HFFc6 (cell line): ENCODE results near the gene ZMAT2. TPM values are rescaled to one million over a fixed set of nuclear protein-coding genes. Genes with fewer than 3 reads are reported as not detected.

Experiments used
- DNase-seq: peaks from one replicate; pipeline ENCODE4 v3.0.0-alpha.2; 2018
- H3K27ac Mint-ChIP-seq: 2 replicates; pipeline ENCODE4 v1.8.0; 2020; ENCODE audit warnings: mild to moderate bottlenecking, mixed read lengths
- H3K27me3 Mint-ChIP-seq: 2 replicates; pipeline ENCODE4 v1.8.0; 2021; ENCODE audit warnings: mild to moderate bottlenecking, moderate library complexity, mixed read lengths; ENCODE audit not compliant: insufficient read depth
- H3K36me3 Mint-ChIP-seq: 2 replicates; pipeline ENCODE4 v1.8.0; 2021; ENCODE audit warnings: low read depth, mixed read lengths
- H3K4me1 Mint-ChIP-seq: 2 replicates; pipeline ENCODE4 v1.8.0; 2020; ENCODE audit warnings: low read depth, mixed read lengths
- H3K4me3 Mint-ChIP-seq: 2 replicates; pipeline ENCODE4 v1.8.0; 2020; ENCODE audit warnings: mild to moderate bottlenecking, moderate library complexity, mixed read lengths
- H3K9me3 Mint-ChIP-seq: 2 replicates; pipeline ENCODE4 v1.8.0; 2020; ENCODE audit warnings: mild to moderate bottlenecking, mixed read lengths
- total RNA-seq, 6 experiments: library from RNA; stranded (reverse); fragmentation: NEBNext Ultra II Directional; extraction: Animal tissue kit (Norgen Biotek cat#: 25700); gene quantifications; 2 replicates in 1 of 6; 3 replicates in 5 of 6; pipeline ENCODE4 v1.2.3, GENCODE V29; 2021
- TF ChIP-seq, protein P1 (sequence below): fragments of 200-600 bp; sonication (generic); IDR thresholded peaks from 2 replicates; pipeline ENCODE4 v1.5.0; 2021; ENCODE audit warnings: antibody characterized with exemption, mild to moderate bottlenecking

The ZMAT2 gene
- total RNA-seq, 6 experiments from 2014 or later, result 59.1 to 68.5 (median 63.8) TPM

DNA sequence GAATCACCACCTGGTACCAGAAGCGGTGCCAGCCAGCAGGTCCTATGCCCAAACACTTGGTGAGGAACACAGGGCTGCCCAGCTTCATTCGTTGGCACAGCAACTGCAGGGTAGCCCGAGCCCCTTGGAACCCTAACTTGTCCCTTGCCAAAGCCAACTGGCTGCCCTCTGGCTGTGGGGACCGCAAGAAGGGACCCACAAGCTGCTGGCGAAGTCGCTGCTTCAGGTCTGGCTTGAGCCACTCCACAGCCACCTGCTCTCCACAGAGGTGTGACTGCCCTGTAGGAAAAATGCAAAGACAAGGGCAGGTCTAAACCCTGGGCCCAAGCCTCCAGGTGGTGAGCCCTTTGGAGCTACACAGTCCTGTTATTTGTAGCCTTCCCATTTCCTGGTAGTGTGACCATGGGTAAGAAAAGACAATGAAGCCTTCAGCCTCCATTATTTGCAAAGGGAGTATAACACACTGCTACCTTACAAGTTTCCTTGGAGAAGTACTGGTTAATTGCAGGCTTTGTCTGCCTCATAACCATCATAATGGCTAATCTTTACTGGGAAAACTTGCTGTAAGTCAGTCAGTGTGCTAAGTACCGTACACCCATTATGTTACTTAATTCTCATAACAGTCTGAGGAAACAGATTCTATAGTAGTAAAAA lies 28.6 kb upstream of the ZMAT2 start:
- Mint-ChIP-seq H3K27me3 (no peaks in the 10 kb centered on the region; the same call in 1 of the 2 replicates), H3K4me3 (no peak overlapping the region), H3K36me3 (peaks cover 26% of the 10 kb centered on the region), H3K27ac (no peak overlapping the region), H3K9me3 (no peaks in the 10 kb centered on the region), H3K4me1 (peaks cover 15% of the 10 kb centered on the region)
- TF ChIP-seq, protein P1, sequence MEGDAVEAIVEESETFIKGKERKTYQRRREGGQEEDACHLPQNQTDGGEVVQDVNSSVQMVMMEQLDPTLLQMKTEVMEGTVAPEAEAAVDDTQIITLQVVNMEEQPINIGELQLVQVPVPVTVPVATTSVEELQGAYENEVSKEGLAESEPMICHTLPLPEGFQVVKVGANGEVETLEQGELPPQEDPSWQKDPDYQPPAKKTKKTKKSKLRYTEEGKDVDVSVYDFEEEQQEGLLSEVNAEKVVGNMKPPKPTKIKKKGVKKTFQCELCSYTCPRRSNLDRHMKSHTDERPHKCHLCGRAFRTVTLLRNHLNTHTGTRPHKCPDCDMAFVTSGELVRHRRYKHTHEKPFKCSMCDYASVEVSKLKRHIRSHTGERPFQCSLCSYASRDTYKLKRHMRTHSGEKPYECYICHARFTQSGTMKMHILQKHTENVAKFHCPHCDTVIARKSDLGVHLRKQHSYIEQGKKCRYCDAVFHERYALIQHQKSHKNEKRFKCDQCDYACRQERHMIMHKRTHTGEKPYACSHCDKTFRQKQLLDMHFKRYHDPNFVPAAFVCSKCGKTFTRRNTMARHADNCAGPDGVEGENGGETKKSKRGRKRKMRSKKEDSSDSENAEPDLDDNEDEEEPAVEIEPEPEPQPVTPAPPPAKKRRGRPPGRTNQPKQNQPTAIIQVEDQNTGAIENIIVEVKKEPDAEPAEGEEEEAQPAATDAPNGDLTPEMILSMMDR, result no peak
- DNase-seq, result no peak

DNA sequence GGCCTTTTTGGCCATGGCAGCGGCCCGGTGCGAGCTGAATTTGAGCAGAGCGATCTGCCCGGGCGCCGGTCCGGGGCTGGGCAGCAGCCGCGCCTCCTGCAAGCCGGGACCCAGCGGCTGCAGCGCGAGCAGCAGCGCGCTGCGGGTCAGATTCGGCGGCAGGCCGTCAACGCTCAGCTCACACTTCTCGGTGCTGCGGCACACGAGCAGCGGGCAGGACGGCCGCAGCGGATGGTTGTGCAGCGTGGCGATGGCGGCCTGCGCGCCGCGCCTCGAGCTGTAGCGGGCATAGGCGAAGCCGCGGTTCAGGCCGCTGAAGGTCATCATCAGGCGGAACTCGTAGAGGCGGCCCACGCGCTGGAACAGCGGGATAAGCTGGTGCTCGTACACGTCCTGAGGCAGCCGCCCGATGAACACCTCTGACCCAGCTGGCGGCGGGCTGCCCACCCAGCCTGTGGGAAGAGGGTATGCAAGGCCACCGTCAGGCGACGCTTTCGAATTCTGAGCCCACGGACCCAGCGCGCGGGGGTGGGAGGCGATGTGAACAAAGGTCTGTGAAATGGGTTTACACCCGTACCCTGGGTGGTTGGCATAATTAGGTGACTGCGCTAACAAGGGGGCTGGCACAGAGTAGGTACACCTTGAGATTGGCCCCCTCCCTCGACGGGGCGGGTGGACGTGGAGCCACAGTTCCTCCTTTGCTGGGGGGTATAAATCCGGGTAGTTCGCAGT lies 27.6 kb upstream of the ZMAT2 start:
- Mint-ChIP-seq H3K27me3 (no peaks in the 10 kb centered on the region; the same call in 1 of the 2 replicates), H3K4me1 (peaks cover 5% of the 10 kb centered on the region), H3K36me3 (peaks cover 17% of the 10 kb centered on the region; the same call in 1 of the 2 replicates), H3K9me3 (no peaks in the 10 kb centered on the region), H3K27ac (no peak overlapping the region), H3K4me3 (no peak overlapping the region)
- TF ChIP-seq, protein P1, result no peak
- no peak for DNase-seq

DNA sequence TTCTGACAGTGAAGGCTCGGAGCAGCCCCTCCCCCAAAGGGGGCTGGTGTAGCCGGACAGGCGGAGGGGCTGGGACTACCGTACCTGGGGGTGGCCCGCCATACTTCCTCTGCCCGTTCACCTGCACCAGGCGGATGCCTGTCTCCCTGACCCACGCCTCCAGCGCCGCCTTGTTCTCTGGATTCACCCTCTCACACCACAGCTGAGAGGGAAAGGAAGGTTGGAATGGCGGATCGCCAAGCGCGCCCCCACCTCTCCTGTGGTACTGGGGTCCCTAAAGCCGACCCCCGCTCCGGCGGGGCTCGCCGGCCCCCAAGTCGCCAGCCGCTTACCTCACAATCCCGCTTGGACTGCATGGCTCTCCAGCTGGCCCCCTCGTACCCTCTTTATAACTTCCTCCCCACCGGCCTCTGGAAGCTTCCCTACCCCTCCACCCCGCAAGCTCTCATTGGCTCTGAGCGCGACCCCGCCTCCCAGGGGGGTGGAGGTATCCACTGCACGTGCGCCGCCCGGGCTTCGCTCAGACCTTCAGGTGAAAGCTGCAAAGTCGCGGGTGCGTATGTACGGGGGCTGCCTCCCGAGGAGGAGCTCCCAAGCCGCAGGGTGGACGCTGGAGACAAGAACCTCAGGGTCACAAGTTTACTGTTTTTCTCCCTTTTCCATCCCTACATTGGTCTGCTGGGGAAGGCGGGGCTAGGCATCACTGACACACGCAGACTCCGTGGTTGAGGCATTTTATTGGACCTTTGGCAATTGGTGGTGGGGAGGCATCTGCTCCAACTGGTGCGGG lies 26.9 kb upstream of the ZMAT2 start, which contains the start of gene DND1:
TSS of gene DND1 (minus strand) at position 390 of the 790 bp plus-strand sequence. CDS start at position 356, 34 bp downstream.
- peak within 1 kb of the TSS; percentile 22; the same call in 1 of the 2 replicates for H3K27ac Mint-ChIP-seq
- DNase-seq, result no peak
- no peaks in the 10 kb centered on the region; the same call in 1 of the 2 replicates for H3K27me3 Mint-ChIP-seq
- no peak within 1 kb of the TSS for H3K4me3 Mint-ChIP-seq
- no peaks in the 10 kb centered on the region for H3K4me1 Mint-ChIP-seq
- TF ChIP-seq, protein P1, result no peak
- H3K36me3 Mint-ChIP-seq, result peaks cover 10% of the 10 kb centered on the region; the same call in 1 of the 2 replicates
- H3K9me3 Mint-ChIP-seq, result no peaks in the 10 kb centered on the region

DNA sequence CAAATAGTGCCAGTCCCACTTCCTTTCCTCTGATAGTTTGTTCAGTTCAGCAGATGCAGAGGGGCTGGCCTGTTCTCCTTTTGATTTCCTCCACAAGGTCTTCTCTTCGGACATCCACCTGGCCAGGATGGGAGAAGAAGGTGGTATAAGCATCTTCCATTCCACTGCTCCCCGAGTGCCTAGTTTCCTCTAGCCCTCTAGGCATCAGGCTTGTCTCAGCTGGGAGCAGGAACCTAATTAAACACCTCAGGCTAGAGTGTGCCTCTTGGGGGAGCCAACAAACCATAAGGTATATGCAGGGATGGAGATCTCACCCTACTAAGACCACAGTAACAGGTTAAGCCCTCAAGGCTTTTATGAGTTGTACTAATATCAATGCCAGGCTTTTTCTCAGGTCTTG lies 26.0 kb upstream of the ZMAT2 start:
- no peak overlapping the region for H3K4me3 Mint-ChIP-seq
- TF ChIP-seq, protein P1, result no peak
- H3K9me3 Mint-ChIP-seq, result no peaks in the 10 kb centered on the region
- DNase-seq, result no peak
- no peaks in the 10 kb centered on the region for H3K4me1 Mint-ChIP-seq
- H3K36me3 Mint-ChIP-seq, result peaks cover 9% of the 10 kb centered on the region; the same call in 1 of the 2 replicates
- H3K27ac Mint-ChIP-seq, result peak overlapping the region; percentile 22; the same call in 1 of the 2 replicates
- H3K27me3 Mint-ChIP-seq, result no peaks in the 10 kb centered on the region; the same call in 1 of the 2 replicates

DNA sequence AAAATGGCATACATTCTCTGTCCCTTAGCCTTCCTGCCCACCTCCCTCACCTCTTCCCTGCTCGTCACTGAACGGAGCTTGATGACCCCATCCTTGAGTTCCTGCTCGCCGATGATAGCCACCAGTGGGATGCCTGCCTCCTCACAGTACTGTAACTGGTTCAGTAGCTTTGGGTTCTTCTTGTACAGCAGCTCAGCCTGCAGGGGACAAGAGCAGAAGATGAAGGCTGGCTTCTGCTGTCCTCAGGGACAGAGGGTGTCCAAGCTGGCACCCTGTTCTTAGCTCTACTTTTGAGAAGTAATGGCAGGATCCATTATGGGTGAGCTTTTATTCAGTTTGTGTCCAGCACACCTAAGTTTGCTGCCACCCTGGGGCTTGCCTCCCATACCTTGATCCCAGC lies 25.6 kb upstream of the ZMAT2 start:
- H3K36me3 Mint-ChIP-seq, result peaks cover 5% of the 10 kb centered on the region; the same call in 1 of the 2 replicates
- DNase-seq, result no peak
- no peaks in the 10 kb centered on the region for H3K9me3 Mint-ChIP-seq
- no peak overlapping the region for H3K4me3 Mint-ChIP-seq
- H3K27me3 Mint-ChIP-seq, result no peaks in the 10 kb centered on the region; the same call in 1 of the 2 replicates
- no peaks in the 10 kb centered on the region for H3K4me1 Mint-ChIP-seq
- TF ChIP-seq, protein P1, result no peak
- no peak overlapping the region for H3K27ac Mint-ChIP-seq
